GM21786 (cell line): ENCODE measurements around the gene CCDC122.

Experiments used
- ATAC-seq: cut with Tn5 transposase; IDR thresholded peaks from one replicate; pipeline ENCODE4 v1.9.1; 2021; ENCODE audit not compliant: unreplicated experiment

The CCDC122 gene

GRCh38 chr13:43878892-43879754 lies at the start of gene CCDC122:
CCDC122 (minus strand) TSS chr13:43879740; CDS start chr13:43869376, 10,364 bp downstream.
- ATAC-seq = peak; percentile 65

DNA sequence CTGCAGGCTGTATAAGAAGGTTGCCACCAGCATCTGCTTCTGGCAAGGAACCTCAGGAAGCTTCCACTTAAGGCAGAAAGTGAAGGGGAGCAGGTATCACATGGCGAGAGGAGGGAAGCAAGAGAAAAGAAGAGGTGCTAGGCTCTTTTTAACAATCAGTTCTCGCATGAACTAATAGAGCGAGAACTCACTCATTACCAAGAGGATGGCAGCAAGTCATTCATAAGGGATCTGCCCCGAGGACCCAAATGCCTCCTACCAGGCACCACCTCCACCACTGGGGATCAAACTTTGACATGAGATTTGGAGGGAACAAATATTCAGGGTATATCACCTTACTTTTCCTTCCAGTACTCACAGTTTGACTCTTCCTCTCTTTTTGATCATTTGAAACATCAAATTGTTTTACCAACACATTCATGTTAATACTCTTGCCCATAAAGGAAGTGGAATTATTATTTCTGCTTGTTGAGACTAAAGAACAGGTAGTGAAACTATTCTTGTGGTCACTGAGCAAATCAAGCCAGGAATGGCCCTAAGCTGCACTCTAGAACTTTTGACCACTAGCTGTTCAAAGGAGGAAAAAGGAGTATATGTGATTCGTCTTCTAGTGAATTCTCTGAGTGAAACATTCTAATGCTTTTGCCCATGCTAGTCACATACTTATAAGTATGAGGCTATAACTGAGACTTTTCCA lies 45.2 kb upstream of the CCDC122 start:
- ATAC-seq = peak; percentile 71

DNA sequence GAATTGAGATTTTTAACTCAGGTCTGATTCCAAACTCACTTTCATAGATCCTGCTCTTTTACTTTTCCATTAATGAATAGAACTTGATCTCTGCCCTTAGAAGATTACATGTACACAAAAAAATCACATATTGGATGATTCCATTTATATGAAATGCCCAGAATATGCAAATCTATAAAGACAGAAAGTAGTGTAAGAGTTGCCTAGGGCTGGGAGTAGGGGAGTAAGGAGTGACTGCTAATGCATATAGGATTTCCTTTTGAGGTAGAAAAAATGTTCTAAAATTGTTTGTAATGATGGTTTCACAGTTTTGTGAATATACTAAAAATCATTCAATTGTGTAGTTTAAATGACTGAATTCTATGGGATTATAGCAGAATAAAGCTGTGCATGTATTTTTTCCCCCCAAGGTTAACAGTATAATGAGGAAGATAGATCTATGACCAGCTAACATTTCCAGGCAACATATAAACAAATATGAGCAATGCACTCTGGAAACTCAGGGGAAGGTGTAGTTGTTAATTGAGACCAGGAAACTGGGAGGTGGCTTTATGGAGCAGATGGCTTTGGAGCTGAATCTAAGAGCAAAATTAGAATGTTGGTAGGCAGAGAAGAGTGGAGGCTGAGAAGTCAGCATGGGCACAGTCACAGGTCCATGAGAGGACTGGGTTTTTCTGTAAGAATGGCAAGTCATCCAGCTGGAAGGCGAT lies 41.6 kb upstream of the CCDC122 start:
- ATAC-seq = no peak

DNA sequence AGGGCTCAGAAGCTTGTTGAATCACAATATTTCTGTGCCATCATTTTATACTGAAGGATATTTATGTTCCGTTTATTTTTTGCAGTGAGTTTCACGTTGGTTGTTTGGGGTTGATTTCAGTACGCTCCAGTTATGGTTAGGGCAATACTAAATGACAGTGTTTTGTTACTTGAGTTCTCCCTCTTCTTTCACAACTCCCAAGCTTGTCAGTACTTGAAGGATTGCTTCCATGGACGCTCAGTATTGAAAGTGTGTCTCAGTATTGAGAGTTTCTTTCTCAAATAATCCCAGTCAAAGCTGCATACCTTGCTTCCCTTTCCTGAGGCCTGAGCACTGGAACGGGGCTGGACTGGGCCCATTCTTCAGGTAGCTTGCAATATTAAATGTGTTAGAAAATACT lies 39.1 kb upstream of the CCDC122 start:
- no peak for ATAC-seq

- no peak for ATAC-seq
Measured at GRCh38 chr13:43916828-43917227, 37.3 kb upstream of the CCDC122 start.

GRCh38 chr13:43915451-43915850 lies 35.9 kb upstream of the CCDC122 start:
- ATAC-seq = no peak

GRCh38 chr13:43911871-43912270 lies 32.3 kb upstream of the CCDC122 start:
- no peak for ATAC-seq

DNA sequence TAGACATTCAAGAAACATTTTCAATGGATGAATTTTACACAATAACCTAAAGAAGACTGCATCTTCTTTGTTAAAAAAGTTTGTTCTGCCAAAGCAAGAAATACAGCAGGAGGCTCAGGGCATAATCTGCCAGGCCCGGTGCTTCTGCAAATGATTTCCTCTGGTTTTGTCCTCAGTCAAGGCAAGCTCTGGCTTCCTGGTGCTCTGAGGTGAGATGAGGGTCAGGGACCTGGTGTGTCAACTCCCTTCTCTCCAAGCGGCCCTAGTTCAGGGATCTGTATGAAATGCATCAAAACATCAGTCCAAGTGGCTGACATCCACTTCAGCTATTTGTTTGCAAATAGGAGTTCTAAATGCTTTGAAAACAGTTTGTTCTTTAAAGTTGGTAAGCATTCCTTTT lies 31.7 kb upstream of the CCDC122 start:
- no peak for ATAC-seq

DNA sequence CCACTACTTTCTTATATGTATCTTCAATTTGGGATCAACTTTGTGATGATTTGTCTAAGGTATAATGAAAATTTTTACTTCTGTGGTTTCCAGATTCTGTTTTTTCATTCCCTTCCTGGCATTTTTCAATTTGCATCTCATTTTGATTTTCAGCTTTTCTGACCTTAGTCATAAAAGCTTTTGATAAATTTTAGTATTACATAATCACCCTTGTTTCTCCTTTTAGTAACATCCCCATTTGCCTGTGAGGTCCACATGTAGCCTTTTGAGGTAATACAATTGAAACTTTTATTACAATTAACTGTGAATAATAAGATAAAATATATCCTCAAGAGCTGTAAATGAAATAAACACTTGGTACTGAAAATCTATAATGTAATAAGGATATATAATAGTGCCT lies 31.3 kb upstream of the CCDC122 start:
- ATAC-seq = no peak

DNA sequence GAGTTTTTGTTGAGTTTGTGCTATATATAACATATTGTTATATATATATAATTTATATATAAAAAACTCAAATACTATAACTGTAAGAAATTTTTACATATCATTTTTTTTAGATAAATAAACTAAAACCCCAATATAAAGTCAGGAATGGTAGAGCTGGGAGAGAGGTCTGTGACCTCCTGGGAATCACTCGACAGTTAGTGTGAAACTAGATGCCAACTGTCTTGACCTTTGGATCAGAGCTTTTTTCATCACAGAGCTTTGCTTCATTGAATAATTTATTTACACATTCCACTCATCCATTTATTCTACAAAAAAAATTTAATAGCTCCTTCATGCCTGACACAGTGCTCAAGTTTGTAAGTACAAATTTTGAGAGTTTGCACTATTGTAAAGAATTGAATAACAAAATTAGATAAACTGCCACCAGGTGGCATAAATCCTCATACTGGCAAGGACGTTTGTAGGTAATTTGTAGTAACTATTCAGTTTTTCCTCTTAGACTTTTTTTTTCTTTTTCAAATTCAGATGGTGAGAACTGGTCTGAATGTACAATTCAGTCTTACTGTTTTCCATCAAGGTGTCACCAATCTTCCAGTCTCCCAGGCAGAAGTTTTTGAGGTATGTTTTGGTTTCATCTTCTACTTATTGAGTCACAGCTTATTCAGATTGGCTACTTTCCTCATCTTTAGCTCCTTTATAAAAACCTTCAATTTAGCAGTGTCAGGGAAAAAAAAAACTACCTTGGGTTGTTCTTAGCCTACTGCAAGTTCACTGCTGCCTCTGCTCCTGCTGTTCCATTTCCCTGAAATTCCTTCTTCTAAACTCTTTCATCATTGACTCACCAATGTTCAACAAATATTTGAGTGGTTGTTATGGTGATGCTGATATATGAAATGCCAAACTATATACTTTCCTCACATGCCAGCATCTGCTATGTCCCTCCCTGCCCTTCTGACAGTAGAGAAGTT lies 28.9 kb upstream of the CCDC122 start:
- no peak for ATAC-seq

- no peak for ATAC-seq
Measured at GRCh38 chr13:43905435-43906031, 26.0 kb upstream of the CCDC122 start.

DNA sequence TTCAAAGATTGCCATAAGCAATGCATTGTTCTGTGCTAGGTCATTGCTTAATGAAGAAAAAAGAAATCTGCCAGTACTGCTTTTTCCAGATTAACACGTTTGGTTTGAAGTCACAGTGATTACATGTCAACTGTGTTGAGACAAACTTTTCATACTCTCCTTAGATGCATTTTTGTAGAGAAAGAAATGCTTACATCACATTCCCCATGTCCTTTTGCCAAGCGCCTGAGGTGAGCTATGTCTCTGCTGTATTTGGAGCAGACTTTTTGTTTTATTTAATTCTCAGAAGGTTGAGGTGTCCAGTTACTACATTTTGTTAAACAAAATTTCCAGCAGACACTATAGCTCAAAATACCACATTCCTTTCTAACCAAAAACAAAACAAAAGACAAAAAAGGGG lies 16.4 kb upstream of the CCDC122 start:
- ATAC-seq = no peak

DNA sequence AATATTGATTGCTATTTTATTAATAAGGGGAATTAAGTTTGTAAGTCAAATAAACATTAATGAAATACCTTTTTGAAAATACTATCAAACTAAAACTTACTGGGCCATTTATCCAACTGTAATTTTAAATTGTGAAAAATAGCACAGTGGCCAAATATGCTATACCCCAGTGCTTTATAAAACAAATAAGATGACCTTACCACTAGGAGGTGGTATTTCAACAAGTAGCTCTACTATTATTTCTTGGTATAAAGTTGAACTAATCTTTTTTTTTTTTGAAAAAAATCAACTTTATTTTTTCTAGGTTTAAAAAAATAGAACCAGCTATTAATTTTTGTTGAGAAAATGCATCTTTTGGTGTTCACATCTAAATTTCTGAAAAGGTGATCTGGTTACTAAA lies 14.9 kb upstream of the CCDC122 start:
- no peak for ATAC-seq

DNA sequence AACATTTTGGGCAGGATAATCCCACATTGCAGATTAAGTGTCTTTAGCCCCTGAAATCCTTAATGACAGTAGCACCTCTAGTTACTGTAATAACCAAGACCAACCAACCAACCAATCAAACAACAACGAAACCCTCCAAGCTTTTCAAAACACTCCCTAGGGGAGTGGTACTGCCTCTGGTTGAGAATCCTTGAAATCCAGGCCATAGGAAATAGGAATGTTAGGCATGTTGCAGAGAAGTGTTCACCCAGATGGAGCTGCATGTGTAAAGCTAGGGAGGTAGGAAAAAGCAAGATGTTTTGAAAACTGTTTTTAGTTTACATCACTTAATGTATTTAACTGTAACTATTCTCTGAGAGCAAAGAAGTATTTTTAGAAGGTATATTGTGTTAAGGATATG lies 4.7 kb upstream of the CCDC122 start:
- no peak for ATAC-seq

GRCh38 chr13:43883631-43884030 lies 4.1 kb upstream of the CCDC122 start:
- no peak for ATAC-seq

- no peak for ATAC-seq
Measured at GRCh38 chr13:43881580-43881979, 2.0 kb upstream of the CCDC122 start.

DNA sequence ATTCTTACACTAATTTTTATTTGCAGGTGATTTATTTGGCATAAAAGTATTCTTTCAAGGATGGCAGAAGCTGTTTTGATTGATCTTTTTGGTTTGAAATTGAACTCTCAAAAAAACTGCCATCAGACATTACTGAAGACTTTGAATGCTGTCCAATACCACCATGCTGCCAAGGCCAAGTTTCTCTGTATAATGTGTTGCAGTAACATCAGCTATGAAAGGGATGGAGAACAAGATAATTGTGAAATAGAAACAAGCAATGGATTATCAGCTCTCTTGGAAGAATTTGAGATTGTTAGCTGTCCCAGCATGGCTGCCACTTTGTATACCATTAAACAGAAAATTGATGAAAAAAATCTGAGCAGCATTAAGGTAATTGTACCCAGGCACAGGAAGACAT lies 1.4 kb upstream of the CCDC122 start:
- ATAC-seq = no peak

GRCh38 chr13:43880214-43880855 lies 795 bp upstream of the CCDC122 start:
- ATAC-seq = no peak

DNA sequence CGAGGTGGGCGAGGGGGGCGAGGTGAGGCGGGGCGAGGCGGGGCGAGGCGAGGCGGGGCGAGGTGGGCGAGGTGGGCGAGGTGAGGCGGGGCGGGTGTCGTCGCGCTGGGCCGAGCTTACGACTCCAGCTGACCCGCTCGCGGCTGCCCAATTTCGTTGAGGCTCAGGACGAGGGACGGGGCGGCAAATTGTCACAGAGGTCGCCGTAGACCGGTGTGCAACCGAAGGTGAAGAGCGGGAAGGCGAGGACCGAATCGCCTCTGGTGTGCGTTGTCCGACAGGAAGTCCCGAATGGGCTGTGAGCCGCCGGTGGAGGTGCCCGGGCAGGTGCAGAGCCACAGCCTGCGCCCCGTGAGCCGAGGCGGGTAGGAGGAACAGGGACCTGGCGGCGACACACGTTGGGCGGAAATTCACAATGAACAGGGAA lies 228 bp upstream of the CCDC122 start, which contains the start of gene LACC1:
Gene LACC1 (plus strand): TSS at position 150 of the 427 bp plus-strand sequence. CDS start 1,082 bp downstream, outside the sequence.
- ATAC-seq = peak; percentile 31
